GM19438 (cell line): ENCODE results near the gene KCNQ1.

Experiments
- ATAC-seq: cut with Tn5 transposase; IDR thresholded peaks from one replicate; pipeline ENCODE4 v1.9.1; 2021; ENCODE audit warnings: low read depth; ENCODE audit not compliant: unreplicated experiment

KCNQ1 gene

GRCh38 chr11:2718817-2719438 lies 274.1 kb downstream of the KCNQ1 start:
- ATAC-seq: no peak

GRCh38 chr11:2719831-2720590 lies 275.2 kb downstream of the KCNQ1 start:
- ATAC-seq: no peak

DNA sequence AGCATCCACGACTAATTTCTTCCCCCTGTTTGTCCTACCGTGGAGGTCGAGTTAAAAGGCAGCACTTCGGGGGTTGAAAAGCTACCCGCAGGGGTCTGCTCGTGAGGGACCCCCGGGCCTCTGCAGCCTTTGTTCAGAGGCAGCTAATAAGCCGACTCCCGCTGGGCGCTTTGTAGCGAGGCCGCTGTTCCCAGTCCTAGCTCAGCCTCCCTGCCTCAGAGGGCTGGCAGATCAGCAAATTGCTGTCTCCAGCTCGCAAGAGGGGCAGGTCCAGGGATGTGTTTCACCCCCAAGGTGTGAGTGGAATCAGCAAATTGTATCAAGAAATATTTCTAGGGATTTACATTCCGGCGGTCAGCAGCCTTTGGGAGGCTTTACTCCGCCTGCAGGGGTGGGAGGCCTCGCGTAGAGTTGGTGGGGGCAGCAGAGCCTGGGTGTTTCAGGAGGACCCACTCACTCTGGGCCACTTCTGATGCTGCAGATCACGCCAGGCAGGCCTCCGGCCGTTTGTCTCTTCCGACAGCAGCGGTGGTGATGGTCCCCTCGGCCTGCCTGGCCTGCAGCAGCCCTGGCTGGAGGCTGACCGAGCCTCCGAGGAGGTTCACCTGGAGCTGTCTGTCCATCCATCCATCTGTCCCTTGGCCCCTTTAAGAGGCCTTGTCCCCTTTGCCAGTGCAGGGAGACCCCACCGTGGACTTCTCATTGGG lies 276.6 kb downstream of the KCNQ1 start:
- no peak for ATAC-seq

DNA sequence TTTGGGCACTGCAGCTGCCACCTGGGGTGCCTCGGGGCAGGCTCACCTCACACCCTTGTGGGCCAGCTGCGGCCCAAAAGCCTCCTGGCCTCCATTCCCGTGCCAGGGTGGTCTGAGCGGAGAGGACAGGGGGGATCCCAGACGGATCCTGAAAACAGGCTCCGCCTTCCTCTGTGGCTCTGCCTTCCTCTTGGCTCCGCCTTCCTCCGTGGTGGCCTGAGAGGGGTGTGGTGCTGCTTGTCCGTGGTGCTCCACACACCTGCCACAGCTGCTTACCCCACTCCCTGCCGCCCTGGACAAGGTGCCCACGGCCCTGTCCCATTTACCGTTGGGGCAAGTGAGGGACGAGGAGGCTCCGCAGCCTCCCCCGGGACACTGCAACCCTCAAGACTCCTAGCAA lies 278.1 kb downstream of the KCNQ1 start:
- ATAC-seq: no peak

GRCh38 chr11:2724104-2724503 lies 279.3 kb downstream of the KCNQ1 start:
- ATAC-seq: no peak

- no peak for ATAC-seq
Measured at GRCh38 chr11:2724653-2725367, 280.0 kb downstream of the KCNQ1 start.

DNA sequence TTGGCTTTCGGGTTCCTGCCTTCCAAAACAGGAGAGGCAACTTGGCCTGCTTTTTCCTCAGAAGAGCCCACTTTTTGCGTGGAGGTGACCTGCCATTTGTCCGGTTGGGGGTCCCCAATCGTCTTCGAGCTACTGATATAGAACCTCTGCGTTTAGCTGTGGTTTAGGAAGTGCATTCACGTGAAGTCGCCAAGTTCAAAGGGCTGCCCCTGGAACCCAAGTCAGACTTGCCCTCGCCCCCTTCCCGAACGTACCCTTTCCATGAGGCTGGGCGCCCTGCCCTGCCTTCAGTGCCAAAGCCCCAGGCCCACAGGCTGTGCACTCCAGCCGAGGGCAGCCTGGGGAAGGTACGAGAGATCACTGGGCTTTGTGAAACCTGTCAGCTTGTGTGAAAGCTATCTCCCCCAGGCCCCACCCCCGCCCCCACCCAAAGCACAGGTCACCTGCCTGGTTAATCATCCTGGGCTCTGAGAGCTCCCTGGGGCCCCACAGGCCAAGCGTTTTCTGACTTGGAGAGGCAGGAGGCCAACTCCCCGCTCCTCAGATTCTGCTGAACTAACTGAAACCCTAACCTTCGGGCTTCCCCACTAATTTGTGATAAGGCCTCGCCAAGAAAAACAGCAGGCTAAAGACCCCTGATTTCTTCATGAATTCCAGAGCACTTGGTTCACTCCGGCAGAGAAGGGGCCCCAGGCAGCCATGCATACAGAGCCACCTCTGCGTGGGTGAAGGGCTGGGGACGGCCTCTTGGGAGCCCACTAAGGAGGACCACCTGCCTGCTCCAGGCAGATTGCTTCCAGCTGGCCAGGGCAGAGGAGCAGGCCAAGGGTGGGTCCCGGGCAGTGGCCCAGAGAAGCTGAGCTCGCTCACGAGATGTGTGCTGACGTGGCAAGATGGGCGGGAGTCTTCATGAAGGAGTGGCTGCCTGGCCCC lies 280.8 kb downstream of the KCNQ1 start:
- ATAC-seq: no peak

DNA sequence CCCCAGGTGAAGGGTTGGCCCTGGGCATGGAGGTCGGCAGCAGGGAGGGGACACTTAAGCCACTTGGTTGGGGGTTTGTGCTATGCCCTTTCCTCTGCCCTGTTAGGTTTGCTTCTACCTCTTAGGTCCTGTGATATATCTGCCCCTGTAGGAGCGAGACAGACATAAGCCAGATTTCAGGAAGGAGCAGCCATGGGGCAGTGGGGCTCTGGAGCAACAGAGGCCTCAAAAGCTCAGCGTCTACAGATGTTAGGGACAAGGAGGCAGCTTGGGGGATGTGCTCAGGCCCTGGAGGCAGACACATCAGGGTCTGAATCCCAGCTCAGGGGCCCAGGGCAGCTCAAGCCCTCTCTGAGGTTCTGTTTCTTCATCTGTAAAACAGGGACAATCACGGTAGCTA lies 282.2 kb downstream of the KCNQ1 start:
- no peak for ATAC-seq

- no peak for ATAC-seq
Measured at GRCh38 chr11:2728128-2728662, 283.4 kb downstream of the KCNQ1 start.

DNA sequence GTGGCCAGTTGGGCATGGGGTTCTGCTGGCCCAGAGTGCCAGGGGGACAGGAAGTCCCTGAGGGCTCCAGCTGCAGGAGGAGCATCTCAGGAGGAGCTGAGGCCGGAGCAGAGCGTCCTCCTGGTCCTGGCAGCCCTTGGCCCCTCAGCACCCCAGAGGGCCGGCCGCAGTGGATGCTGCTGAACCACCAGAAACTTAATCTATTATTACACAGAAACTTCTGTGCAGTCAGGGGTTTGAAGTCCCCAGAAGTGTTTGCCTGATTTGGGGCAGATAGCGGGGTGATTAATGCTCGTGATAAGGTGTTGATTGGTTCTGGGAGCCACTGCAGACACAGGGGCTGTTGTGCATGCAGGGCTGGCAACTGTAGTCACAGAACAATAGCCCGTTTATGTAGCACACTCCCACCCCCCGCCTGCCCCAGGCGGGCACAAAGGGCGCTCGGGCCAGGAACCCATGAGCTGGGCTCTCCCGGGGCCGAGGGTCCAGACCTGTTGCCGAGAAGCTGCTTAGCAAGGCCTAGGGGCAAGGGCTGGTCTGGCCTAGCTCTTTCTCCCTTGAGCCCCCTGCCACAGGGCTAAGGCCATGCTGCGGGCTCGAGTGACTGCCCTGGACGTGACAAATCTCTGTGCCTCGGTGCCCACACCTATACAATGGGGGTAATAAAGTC lies 284.0 kb downstream of the KCNQ1 start:
- ATAC-seq: no peak

DNA sequence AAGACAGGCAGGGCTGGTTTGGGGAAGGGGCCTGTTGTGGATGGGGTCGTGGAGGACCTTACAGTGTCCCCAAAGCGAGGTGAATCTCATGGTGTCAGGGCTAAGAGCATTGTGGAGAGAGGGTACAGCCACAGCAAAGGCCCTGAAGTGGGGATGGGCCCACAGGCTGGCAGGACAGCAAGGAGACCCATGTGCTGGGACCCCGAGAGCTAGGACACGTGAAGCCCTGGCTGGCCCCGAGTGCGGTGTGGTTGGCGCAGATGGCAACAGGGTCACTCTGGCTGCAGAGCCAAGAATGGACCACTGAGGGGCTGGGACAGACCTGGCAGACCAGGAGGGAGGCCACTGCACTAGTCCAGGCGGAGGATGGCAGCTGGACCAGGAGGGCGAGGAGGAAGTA lies 285.0 kb downstream of the KCNQ1 start:
- ATAC-seq: no peak

DNA sequence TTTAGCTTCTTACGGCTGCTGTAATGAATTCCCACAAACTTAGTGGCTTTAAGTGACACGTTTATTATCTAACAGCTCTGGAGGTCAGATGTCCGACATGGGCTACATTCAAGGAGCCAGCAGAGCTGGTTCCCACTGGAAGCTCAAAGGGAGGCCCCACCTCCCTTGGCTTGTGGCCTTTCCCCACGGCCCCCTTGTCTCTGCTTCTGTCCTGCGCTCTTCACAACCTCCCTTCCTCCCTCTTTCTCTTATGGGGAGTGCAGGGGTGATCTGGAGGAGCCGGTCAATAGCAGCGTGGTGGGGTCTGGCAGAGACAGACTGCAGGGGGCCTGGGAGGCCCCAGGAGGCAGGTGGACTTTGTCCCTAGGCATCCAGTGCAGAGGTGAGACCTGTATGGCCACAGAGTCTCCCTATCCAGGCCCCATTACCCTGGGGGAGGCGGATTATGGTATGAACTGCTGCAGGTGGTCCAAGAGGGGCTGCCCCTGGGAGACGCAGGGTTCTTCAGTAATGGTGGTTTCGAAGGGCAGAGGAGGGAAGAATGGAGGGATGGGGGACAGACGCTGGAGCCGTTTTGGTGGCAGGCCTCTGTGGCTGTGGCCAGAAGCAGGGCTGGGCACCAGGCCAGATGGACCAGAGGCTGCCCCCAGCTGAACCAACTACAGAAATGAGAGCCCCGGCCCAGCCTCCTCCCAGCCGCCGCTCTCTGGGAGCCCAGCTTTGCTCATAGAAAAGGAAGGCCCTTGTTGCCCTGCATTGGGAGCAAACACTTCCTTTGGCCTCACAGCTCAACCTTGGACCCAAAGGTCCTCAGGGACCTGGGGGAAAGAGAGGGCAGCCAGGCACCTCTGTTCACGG lies 285.7 kb downstream of the KCNQ1 start:
- no peak for ATAC-seq

DNA sequence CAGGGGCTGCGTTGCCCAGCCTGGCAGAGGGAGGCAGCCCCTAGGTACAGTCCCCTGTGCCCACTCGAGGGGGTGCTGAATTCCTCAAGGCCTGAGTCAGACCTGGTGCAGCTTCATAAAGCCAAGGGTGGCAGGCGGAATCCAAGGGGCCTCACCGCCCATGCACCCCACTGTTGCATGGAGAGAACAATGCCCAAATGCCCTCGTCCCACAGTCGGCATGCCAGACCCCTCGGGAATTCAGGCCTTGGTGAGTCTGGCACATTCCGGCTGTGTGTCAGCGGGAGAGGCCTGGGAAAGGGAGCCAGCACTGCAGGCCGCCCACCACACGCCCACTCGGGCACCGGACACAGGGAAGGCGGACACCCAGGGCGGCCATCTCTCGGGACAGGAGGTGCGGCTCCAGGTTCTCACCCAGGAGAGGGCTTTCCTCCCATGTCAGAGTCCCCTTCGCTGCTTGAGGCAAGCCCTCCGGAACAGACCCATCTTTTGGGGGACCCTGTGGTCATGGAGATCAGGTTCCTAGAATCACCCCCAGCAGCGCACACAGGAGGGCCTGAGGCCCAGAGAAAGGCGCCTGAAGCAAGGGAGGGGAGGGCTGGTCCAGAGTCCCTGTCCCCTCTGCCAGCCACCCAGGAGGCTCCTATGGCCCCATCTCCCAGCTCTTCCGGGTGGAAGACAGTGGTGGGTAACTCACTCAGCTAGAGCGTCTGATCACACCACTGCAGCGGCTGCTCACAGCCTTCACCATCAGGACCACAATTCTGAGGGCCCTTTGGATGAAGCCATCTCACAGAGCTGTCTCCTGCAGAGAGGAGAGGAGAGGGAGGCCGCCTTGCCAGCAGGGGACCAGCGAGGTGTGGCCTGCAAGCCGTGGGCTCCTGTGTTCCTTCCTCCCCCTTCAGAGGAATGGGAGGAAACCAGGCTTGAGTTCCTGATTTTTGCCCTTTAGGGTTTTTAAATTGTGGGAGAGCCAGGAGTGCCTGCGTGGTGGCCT lies 286.6 kb downstream of the KCNQ1 start:
- ATAC-seq: no peak

- no peak for ATAC-seq
Measured at GRCh38 chr11:2732261-2732939, 287.6 kb downstream of the KCNQ1 start.

DNA sequence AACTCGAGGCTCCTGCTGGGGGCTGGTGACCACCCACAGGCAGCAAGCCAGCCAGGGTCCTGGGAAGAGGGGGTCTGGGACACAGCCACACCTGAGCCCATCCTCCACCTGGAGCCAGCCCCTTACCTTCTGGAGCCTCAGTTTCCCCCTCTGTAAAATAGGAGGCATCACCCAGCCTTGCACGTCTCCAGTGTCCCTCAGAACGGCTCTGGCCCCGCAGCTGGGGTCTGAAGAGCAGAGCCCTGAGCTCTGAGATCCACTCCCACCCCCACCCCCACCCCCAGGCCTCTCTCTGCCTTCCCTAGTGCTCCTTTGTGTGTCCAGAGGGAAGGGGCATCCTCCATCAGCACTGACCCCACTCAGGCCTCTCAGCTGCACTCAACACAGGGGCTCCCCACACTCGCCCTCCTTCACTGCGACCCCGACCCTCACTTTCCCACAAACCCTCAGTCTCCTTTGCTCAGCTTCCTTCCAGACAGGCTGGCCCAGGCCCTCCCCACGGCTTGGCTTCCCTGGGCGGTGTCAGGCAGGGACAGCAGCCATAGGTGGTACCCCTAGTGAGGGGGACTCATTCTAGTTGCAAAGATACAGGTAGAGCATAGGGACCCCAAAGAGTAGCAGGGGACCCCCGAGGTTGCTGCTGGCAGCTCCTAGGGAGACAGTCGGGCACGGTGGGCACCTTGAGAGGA lies 288.3 kb downstream of the KCNQ1 start:
- no peak for ATAC-seq
